Trophoblast cell (in vitro differentiated cells and primary cell): ENCODE data around the gene MND1.

Experiments used
- DNase-seq, 2 donors: peaks; one replicate each; pipeline ENCODE4 v3.0.0-alpha.2; 2016
- H2AFZ ChIP-seq: 2 replicates; pipeline ENCODE4 v1.6.1; 2013; ENCODE audit warnings: low read length, moderate library complexity, mild to moderate bottlenecking; ENCODE audit not compliant: insufficient read depth, poor library complexity
- H2AK5ac ChIP-seq: 2 replicates; pipeline ENCODE4 v1.6.1; 2013; ENCODE audit warnings: mild to moderate bottlenecking, low read length
- H2BK120ac ChIP-seq: 2 replicates; pipeline ENCODE4 v1.6.1; 2013; ENCODE audit warnings: low read length, mild to moderate bottlenecking, moderate library complexity; ENCODE audit not compliant: insufficient read depth, poor library complexity
- H2BK12ac ChIP-seq: 2 replicates; pipeline ENCODE4 v1.6.1; 2013; ENCODE audit warnings: mild to moderate bottlenecking, low read length, moderate library complexity
- H2BK5ac ChIP-seq: 2 replicates; pipeline ENCODE4 v1.6.1; 2013; ENCODE audit warnings: low read length, low read depth, moderate library complexity, mild to moderate bottlenecking; ENCODE audit not compliant: poor library complexity
- H3K14ac ChIP-seq: 2 replicates; pipeline ENCODE4 v1.6.1; 2013; ENCODE audit warnings: mild to moderate bottlenecking, low read length
- H3K18ac ChIP-seq: 2 replicates; pipeline ENCODE4 v1.6.1; 2013; ENCODE audit warnings: mild to moderate bottlenecking, low read length
- H3K23ac ChIP-seq: 2 replicates; pipeline ENCODE4 v1.6.1; 2013; ENCODE audit warnings: low read length
- H3K27ac ChIP-seq: 2 replicates; pipeline ENCODE4 v1.5.1; 2013; ENCODE audit warnings: low read depth, mild to moderate bottlenecking, inconsistent platforms, low read length, moderate library complexity
- H3K27me3 ChIP-seq: 2 replicates; pipeline ENCODE4 v1.6.1; 2013; ENCODE audit warnings: inconsistent platforms, mild to moderate bottlenecking, low read length, moderate library complexity; ENCODE audit not compliant: insufficient read depth
- H3K36me3 ChIP-seq, 2 experiments: 1 replicate in 1 of 2; 2 replicates in 1 of 2; pipeline ENCODE4 v1.6.1; 2013; ENCODE audit warnings: low read length in 2 of 2, mild to moderate bottlenecking in 2 of 2, moderate library complexity in 1 of 2; ENCODE audit not compliant: insufficient read depth in 2 of 2, control insufficient read depth in 1 of 2
- H3K4ac ChIP-seq: 2 replicates; pipeline ENCODE4 v1.6.1; 2013; ENCODE audit warnings: low read depth, mild to moderate bottlenecking, low read length, moderate library complexity
- H3K4me1 ChIP-seq, 2 experiments: 1 replicate in 1 of 2; 2 replicates in 1 of 2; pipeline ENCODE4 v1.6.1; 2013; ENCODE audit warnings: low read length in 2 of 2, mild to moderate bottlenecking in 2 of 2, moderate library complexity in 1 of 2; ENCODE audit not compliant: insufficient read depth in 2 of 2, control insufficient read depth in 1 of 2
- H3K4me2 ChIP-seq: 2 replicates; pipeline ENCODE4 v1.6.1; 2013; ENCODE audit warnings: inconsistent platforms, mild to moderate bottlenecking, low read length, moderate library complexity
- H3K4me3 ChIP-seq: 2 replicates; pipeline ENCODE4 v1.5.1; 2013; ENCODE audit warnings: mild to moderate bottlenecking, low read depth, low read length, inconsistent platforms
- H3K79me1 ChIP-seq: one replicate; pipeline ENCODE4 v1.6.1; 2013; ENCODE audit warnings: low read length
- H3K79me2 ChIP-seq: 2 replicates; pipeline ENCODE4 v1.6.1; 2013; ENCODE audit warnings: low read length, mild to moderate bottlenecking; ENCODE audit not compliant: control insufficient read depth, insufficient read depth, poor library complexity
- H3K9ac ChIP-seq: 2 replicates; pipeline ENCODE4 v1.6.1; 2013; ENCODE audit warnings: mild to moderate bottlenecking, low read length
- H3K9me3 ChIP-seq: 2 replicates; pipeline ENCODE4 v1.6.1; 2013; ENCODE audit warnings: low read depth, mild to moderate bottlenecking, control low read depth, inconsistent platforms, low read length; ENCODE audit not compliant: insufficient read depth
- H4K12ac ChIP-seq: 2 replicates; pipeline ENCODE4 v1.6.1; 2013; ENCODE audit warnings: low read depth, mild to moderate bottlenecking, low read length, moderate library complexity
- H4K8ac ChIP-seq: 2 replicates; pipeline ENCODE4 v1.6.1; 2013; ENCODE audit warnings: low read depth, mild to moderate bottlenecking, low read length, moderate library complexity
- H4K91ac ChIP-seq: one replicate; pipeline ENCODE4 v1.6.1; 2013; ENCODE audit warnings: low read depth, mild to moderate bottlenecking, low read length, moderate library complexity
- WGBS: extraction: QIAGEN DNeasy Blood & Tissue Kit; methylation state at CpG from one replicate; pipeline ENCODE4 v1.1.7; 2013; ENCODE audit warnings: missing lambda C conversion rate; ENCODE audit not compliant: insufficient read length, insufficient coverage; ENCODE audit errors: extremely low coverage; 5-methylcytosine and 5-hydroxymethylcytosine counted together

Gene MND1

DNA sequence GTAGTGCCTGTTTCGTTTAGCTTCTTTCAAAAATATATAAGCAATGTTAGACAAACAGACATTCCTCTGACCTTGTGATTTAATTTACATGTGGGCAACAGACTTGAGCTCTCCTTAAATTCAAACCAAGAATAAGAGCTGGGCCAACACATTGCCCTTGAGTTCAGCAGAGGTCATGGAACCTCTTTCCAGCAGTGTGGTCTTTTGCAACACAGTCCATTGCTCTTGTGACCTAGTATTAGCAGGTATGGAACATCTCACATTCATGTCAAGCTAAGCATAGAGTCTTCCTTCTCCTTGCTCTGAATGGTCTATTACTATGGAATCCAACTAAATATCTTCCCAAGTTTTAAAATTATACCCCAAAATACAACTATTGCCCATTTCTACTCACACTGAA is 33.7 kb upstream of the MND1 start:
- no peaks in the 10 kb centered on the region for H3K79me1 ChIP-seq
- H4K8ac ChIP-seq: no peak overlapping the region
- H3K27me3 ChIP-seq: no peaks in the 10 kb centered on the region
- H2AFZ ChIP-seq: no peak overlapping the region
- no CpG with 5 or more reads among the region's 1 CpG for WGBS
- no peak overlapping the region for H3K27ac ChIP-seq
- no peaks in the 10 kb centered on the region for H3K79me2 ChIP-seq
- H3K4ac ChIP-seq: no peak overlapping the region
- H4K12ac ChIP-seq: no peak overlapping the region
- no peaks in the 10 kb centered on the region for H3K36me3 ChIP-seq
- H3K9me3 ChIP-seq: no peaks in the 10 kb centered on the region
- H4K91ac ChIP-seq: no peak overlapping the region
- H3K23ac ChIP-seq: no peak overlapping the region
- no peaks in the 10 kb centered on the region for H3K4me1 ChIP-seq
- no peak overlapping the region for H2BK5ac ChIP-seq
- no peak overlapping the region for H3K4me3 ChIP-seq
- H2AK5ac ChIP-seq: no peak overlapping the region
- H2BK12ac ChIP-seq: no peak overlapping the region
- no peak overlapping the region for H3K14ac ChIP-seq
- no peak overlapping the region for H2BK120ac ChIP-seq
- no peak overlapping the region for H3K9ac ChIP-seq
- no peak overlapping the region for H3K4me2 ChIP-seq
- no peak for DNase-seq
- no peak overlapping the region for H3K18ac ChIP-seq

DNA sequence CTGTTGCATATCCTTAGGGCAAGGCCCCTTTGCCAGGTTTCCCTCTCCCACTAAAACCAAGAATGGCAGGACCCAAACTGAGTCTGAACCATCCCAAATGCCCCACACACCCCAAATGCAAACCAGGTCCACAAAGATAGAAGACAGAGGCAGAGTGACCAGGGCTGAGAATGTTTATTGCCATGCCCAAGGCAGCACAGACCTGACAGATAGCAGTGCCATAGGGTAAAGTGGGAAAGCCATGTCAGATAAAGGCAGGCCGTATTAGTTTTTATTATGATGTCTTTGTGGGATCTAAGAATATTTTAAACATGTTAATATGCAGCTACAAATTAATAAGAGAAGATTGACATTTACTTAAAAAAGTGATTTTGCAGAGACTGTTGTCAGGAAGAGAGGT is 29.6 kb upstream of the MND1 start:
- H2AFZ ChIP-seq: no peak overlapping the region
- no CpG with 5 or more reads among the region's 1 CpG for WGBS
- no peak overlapping the region for H3K4me2 ChIP-seq
- H3K9me3 ChIP-seq: no peaks in the 10 kb centered on the region
- H3K9ac ChIP-seq: peak overlapping the region; percentile 62
- H3K4ac ChIP-seq: no peak overlapping the region
- H3K4me3 ChIP-seq: no peak overlapping the region
- H3K27me3 ChIP-seq: no peaks in the 10 kb centered on the region
- no peaks in the 10 kb centered on the region for H3K4me1 ChIP-seq
- H2BK12ac ChIP-seq: no peak overlapping the region
- H4K91ac ChIP-seq: no peak overlapping the region
- no peak overlapping the region for H2BK120ac ChIP-seq
- DNase-seq: no peak
- no peak overlapping the region for H2BK5ac ChIP-seq
- H3K27ac ChIP-seq: no peak overlapping the region
- no peak overlapping the region for H4K12ac ChIP-seq
- H3K36me3 ChIP-seq: no peaks in the 10 kb centered on the region
- H3K79me2 ChIP-seq: no peaks in the 10 kb centered on the region
- no peak overlapping the region for H2AK5ac ChIP-seq
- H3K79me1 ChIP-seq: no peaks in the 10 kb centered on the region
- H3K14ac ChIP-seq: no peak overlapping the region
- H3K23ac ChIP-seq: no peak overlapping the region
- H3K18ac ChIP-seq: no peak overlapping the region
- no peak overlapping the region for H4K8ac ChIP-seq

DNA sequence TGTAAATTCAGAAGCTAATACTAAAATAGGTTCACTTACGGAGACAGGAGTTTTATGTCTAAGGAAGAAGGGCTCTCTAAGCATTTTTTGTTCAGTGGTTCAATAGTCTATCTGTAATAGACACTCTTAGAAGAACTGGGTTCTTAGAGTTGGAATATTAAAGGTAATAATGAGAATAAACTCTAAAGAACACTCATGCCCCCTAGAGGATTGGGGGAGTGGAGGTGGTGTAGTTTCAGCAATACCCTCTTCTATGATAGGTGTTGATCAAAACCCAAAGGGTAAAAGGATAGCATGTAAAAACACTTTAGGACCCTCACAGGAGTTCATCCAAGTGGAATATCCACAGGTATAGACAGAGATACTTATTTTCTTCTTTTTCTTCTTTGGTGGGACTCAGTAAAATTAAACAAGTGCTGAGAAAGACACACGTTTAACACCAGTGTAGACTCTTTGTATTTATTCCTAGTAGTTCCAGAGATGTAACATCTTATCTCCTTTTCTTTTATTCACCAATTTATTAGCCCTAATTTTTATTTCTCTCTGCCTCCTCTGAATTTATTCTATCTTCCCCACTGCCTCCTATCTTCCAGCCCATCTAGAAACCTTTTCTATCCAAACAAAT is 25.7 kb upstream of the MND1 start:
- Histone ChIP-seq H3K18ac (no peak overlapping the region), H3K9me3 (no peaks in the 10 kb centered on the region)

DNA sequence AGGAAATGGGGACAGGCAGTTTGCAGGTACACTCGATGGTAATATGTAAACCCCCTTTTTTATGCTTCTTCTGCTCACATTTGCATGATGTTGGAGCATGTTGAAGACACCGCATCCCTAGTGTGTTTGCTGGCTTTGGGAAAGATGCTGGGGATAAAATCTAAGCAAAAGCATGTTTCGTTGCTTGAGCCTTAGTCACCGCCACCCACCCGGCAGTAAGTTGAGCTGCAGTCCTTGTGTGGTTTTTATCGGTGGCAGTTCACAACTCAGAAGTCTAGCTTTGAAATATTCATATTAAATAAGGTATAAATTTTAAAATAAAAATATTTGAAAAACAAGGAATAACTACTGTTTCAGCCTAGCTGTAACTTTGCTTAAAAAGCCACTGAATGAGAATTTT is 21.7 kb upstream of the MND1 start:
- H2AK5ac ChIP-seq: no peak overlapping the region
- DNase-seq: no peak
- H3K23ac ChIP-seq: no peak overlapping the region
- H3K36me3 ChIP-seq: no peaks in the 10 kb centered on the region
- H3K79me2 ChIP-seq: no peaks in the 10 kb centered on the region
- no peak overlapping the region for H3K4me3 ChIP-seq
- no CpG with 5 or more reads among the region's 6 CpGs for WGBS
- H3K9ac ChIP-seq: no peak overlapping the region
- H3K27ac ChIP-seq: no peak overlapping the region
- H4K91ac ChIP-seq: no peak overlapping the region
- no peak overlapping the region for H3K18ac ChIP-seq
- H3K27me3 ChIP-seq: no peaks in the 10 kb centered on the region
- H2BK5ac ChIP-seq: no peak overlapping the region
- H2BK120ac ChIP-seq: no peak overlapping the region
- H3K9me3 ChIP-seq: no peaks in the 10 kb centered on the region
- no peak overlapping the region for H2AFZ ChIP-seq
- no peak overlapping the region for H3K4me2 ChIP-seq
- H2BK12ac ChIP-seq: no peak overlapping the region
- no peaks in the 10 kb centered on the region for H3K4me1 ChIP-seq
- H4K12ac ChIP-seq: no peak overlapping the region
- no peak overlapping the region for H4K8ac ChIP-seq
- no peak overlapping the region for H3K14ac ChIP-seq
- no peak overlapping the region for H3K4ac ChIP-seq
- H3K79me1 ChIP-seq: no peaks in the 10 kb centered on the region

More for the DNA sequence above, 25.7 kb upstream of the MND1 start:
- Histone ChIP-seq H3K4me2 (no peak overlapping the region), H2AFZ (no peak overlapping the region), H3K4ac (no peak overlapping the region), H3K4me1 (no peaks in the 10 kb centered on the region), H3K4me3 (no peak overlapping the region), H3K79me2 (no peaks in the 10 kb centered on the region), H3K79me1 (no peaks in the 10 kb centered on the region), H4K8ac (no peak overlapping the region), H2BK5ac (no peak overlapping the region), H3K27ac (no peak overlapping the region), H2BK12ac (no peak overlapping the region), H2BK120ac (no peak overlapping the region), H3K14ac (no peak overlapping the region), H3K23ac (no peak overlapping the region), H2AK5ac (no peak overlapping the region), H4K12ac (no peak overlapping the region), H3K36me3 (no peaks in the 10 kb centered on the region), H4K91ac (no peak overlapping the region), H3K9ac (no peak overlapping the region), H3K27me3 (no peaks in the 10 kb centered on the region)
- DNase-seq: peak; percentile 12 to 72
- WGBS: no CpG with 5 or more reads among the region's 2 CpGs
